Ovary (tissue), 9 donors: ENCODE measurements around the gene CHKA. TPM values are rescaled to one million over a fixed set of nuclear protein-coding genes. Genes with fewer than 3 reads are reported as not detected.

ENCODE experiments used
- DNase-seq, 5 donors: peaks; one replicate each; pipeline ENCODE4 v3.0.0-alpha.2; 2019 to 2020
- H3K27ac ChIP-seq, 2 donors: fragments of 200-600 bp; one replicate each; pipeline versions ENCODE4 v1.5.1 to v1.8.0; 2019 to 2022
- H3K27me3 ChIP-seq: fragments of 200-600 bp; one replicate; pipeline ENCODE4 v1.8.0; 2022
- H3K36me3 ChIP-seq: fragments of 200-600 bp; sonication (generic); one replicate; pipeline ENCODE4 v1.5.1; 2019
- H3K4me1 ChIP-seq: one replicate; pipeline ENCODE4 v1.8.1; 2013; ENCODE audit warnings: mild to moderate bottlenecking, moderate library complexity; ENCODE audit not compliant: insufficient read depth
- H3K4me3 ChIP-seq: fragments of 200-600 bp; sonication (generic); one replicate; pipeline ENCODE4 v1.5.1; 2017
- H3K9me3 ChIP-seq, 2 donors: fragments of 200-600 bp in 1 of 2; sonication (generic) in 1 of 2; one replicate each; pipeline versions ENCODE4 v1.5.1 to v1.8.1; 2013 to 2019; ENCODE audit warnings: mild to moderate bottlenecking in 1 of 2, moderate library complexity in 1 of 2
- EP300 ChIP-seq: sonication (generic); formaldehyde crosslinking; IDR thresholded peaks from one replicate; pipeline ENCODE4 v1.6.1; 2017; ENCODE audit warnings: antibody characterized with exemption
- POLR2A ChIP-seq: fragments of 450-650 bp; IDR thresholded peaks from one replicate; pipeline ENCODE4 v1.6.1; 2017; ENCODE audit warnings: antibody characterized with exemption, mild to moderate bottlenecking, moderate library complexity
- WGBS, 3 donors: extraction: QIAGEN DNeasy Blood & Tissue Kit in 1 of 3; methylation state at CpG; one replicate each; pipeline versions ENCODE4 v1.1.5 to v1.1.7; 2013 to 2017; 5-methylcytosine and 5-hydroxymethylcytosine counted together
- intact Hi-C, 4 donors: fragments of 100-400 bp; cut with DNase I; formaldehyde crosslinking; loops; one replicate each; pipeline versions ENCODE4 v1.11.0 to v1.15.1; 2022 to 2023
- microRNA-seq, 3 donors: library from miRNA; unstranded; fragments of <30 nt; microRNA quantifications; one replicate each; pipeline versions ENCODE4 to v1.2.0, GENCODE V29; 2019 to 2020
- polyA plus RNA-seq, 2 donors: library from polyadenylated mRNA; stranded (reverse); fragments of 200-250 nt in 1 of 2; fragments of 350-450 nt in 1 of 2; fragmentation: Illumina TruSeq in 1 of 2; extraction: RNeasy Lipid Tissue Mini Kit (QIAGEN cat#74804) in 1 of 2; gene quantifications; one replicate each; pipeline ENCODE4 v1.2.3, GENCODE V29; 2013 to 2014
- small RNA-seq: library from RNA; depleted of rRNA; stranded (forward); fragments of <200 nt; gene quantifications from one replicate; pipeline ENCODE3, GENCODE V24; 2016
- total RNA-seq, 7 donors: library from RNA; depleted of rRNA in 2 of 7; stranded (reverse); fragments of >200 nt in 2 of 7; fragmentation: NEBNext Ultra II Directional in 3 of 7; extraction: Animal tissue kit (Norgen Biotek cat#: 25700) in 3 of 7; gene quantifications; one replicate each; pipeline versions ENCODE4 v1.1.0 to v1.2.4, GENCODE V29; 2016 to 2023
- TF ChIP-seq, protein P1 (sequence below), 3 donors: fragments of 450-650 bp in 2 of 3; fragments of 200-600 bp in 1 of 3; IDR thresholded peaks; one replicate each; pipeline versions ENCODE4 v1.5.1 to v1.8.0; 2016 to 2022; ENCODE audit warnings: antibody characterized with exemption in 3 of 3, mild to moderate bottlenecking in 1 of 3
- donor health status: DM: no; HTN: no; CAD: no; lungs with moderate emphysema.
- donor health status: DM: no; HTN: no; CAD: no.
- donor health status: Bipolar disorder and iron deficiency.
- donor health status: DM: yes; HTN: yes; CAD: no.
- donor health status: DM: no; HTN: no; CAD: no.
- donor health status: DM: yes; HTN: yes; CAD: no.

CHKA gene
- total and polyA plus RNA-seq, 9 donors, result 15.6 to 45.3 (median 30.5) TPM

DNA sequence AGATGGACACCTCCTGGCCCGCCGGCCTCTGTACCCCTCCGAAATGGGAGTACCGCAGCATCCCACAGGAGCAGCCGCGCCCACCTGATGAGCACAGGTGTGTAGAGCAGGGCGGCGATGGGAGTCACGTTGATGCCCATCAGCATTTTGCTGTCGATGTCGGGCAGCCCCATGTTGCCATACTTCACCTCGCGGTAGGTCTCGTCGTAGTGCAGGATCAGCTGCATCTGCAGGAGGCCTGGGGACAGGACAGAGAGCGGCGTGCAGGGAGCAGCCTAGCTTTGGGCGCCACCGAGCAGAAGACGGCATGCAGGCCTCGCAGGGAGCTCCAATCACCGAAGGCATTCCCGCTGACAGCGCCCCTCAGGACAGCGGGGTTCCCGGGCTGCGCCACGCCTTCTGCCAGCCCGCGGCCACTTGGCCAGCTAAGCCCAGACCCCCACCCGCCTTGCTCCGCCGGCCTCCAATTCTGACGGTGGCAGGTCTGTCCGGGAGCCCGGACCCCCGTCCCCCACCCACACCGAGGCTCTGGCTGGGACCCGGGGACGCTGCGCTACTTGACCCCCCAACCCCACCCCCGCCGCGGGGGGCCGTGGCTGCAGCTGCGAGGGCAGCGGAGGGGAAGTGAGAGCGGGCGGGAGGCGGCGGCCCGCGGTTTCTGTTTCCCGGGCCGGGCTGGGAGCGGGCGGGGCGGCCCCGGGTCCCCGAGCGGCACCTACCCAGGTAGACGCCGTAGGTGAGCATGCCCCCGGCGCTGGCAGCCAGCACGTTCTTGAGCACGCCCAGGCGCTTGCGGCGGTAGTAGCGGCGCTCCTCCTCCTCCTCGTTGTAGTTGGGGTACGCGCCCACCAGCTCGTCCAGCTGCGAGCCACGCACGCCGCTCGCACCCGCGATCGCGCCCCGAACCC is 118.0 kb downstream of the CHKA start:
- WGBS, 3 donors, result 14 to 40% (median 20%) methylated on average over 37 to 86 of the region's 86 CpGs
- Histone ChIP-seq H3K9me3 (no peaks in the 10 kb centered on the region), H3K27me3 (no peaks in the 10 kb centered on the region), H3K36me3 (no peaks in the 10 kb centered on the region), H3K4me1 (peaks cover 2% of the 10 kb centered on the region), H3K27ac (peak overlapping the region; percentile 13 to 50), H3K4me3 (peak overlapping the region; percentile 62)
- no peak for TF ChIP-seq POLR2A
- no peak for TF ChIP-seq EP300
- TF ChIP-seq, protein P1, sequence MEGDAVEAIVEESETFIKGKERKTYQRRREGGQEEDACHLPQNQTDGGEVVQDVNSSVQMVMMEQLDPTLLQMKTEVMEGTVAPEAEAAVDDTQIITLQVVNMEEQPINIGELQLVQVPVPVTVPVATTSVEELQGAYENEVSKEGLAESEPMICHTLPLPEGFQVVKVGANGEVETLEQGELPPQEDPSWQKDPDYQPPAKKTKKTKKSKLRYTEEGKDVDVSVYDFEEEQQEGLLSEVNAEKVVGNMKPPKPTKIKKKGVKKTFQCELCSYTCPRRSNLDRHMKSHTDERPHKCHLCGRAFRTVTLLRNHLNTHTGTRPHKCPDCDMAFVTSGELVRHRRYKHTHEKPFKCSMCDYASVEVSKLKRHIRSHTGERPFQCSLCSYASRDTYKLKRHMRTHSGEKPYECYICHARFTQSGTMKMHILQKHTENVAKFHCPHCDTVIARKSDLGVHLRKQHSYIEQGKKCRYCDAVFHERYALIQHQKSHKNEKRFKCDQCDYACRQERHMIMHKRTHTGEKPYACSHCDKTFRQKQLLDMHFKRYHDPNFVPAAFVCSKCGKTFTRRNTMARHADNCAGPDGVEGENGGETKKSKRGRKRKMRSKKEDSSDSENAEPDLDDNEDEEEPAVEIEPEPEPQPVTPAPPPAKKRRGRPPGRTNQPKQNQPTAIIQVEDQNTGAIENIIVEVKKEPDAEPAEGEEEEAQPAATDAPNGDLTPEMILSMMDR (IDR thresholded peaks at IDR 0.05), result no peak
- intact Hi-C loops, result loop anchor here in 1 of 4 donors (10.0 kb wide), 1 partner anchor 202 kb away; no protein-coding TSS in a partner anchor
- DNase-seq, result peak in 1 of 5 donors; percentile 37

Small RNAs within 50 kb of the gene (microRNA-seq; reads per million reads assigned to microRNA genes)
- 0 reads per million in 3 donors for gene MIR4691
- 0 reads per million in 3 donors for gene MIR6753
- 0 to 0.47 (median 0.36) reads per million in 3 donors for gene MIR7113

Small RNAs within 50 kb of the gene (small RNA-seq; reads per million reads assigned to genes)
- not detected for gene MIR6753

Other genes with a start within 250 kb of the CHKA start
- 10 to 100 TPM in 6 of 7 donors, 1 to 10 TPM in 1; 9.0 to 39.6 (median 14.2) TPM for gene UNC93B1, start 117.3 kb downstream of the CHKA start, total RNA-seq
- gene UNC93B1, start 117.3 kb downstream of the CHKA start, polyA plus RNA-seq, result 10 to 100 TPM in 1 of 2 donors, 1 to 10 TPM in 1; 9.6 to 11.1 TPM
- gene ALDH3B1, start 111.1 kb downstream of the CHKA start, total RNA-seq, result 10 to 100 TPM in 3 of 7 donors, 1 to 10 TPM in 4; 1.8 to 65.3 (median 8.9) TPM
- gene ALDH3B1, start 111.1 kb downstream of the CHKA start, polyA plus RNA-seq, result 1 to 10 TPM; 3.9 to 4.7 TPM
- gene NDUFS8, start 90.7 kb downstream of the CHKA start, total RNA-seq, result 100 to 1,000 TPM in 5 of 7 donors, 10 to 100 TPM in 2; 95.6 to 163 (median 107) TPM
- 10 to 100 TPM; 15.3 to 80.1 TPM for gene NDUFS8, start 90.7 kb downstream of the CHKA start, polyA plus RNA-seq
- 100 to 1,000 TPM in 2 of 7 donors, 10 to 100 TPM in 5; 55.8 to 109 (median 78.6) TPM for gene TCIRG1, start 82.4 kb downstream of the CHKA start, total RNA-seq
- 10 to 100 TPM in 1 of 2 donors, 1 to 10 TPM in 1; 2.2 to 77.4 TPM for gene TCIRG1, start 82.4 kb downstream of the CHKA start, polyA plus RNA-seq
- gene KMT5B, start 91.9 kb upstream of the CHKA start, total RNA-seq, result 10 to 100 TPM; 25.5 to 59.1 (median 50.6) TPM
- gene KMT5B, start 91.9 kb upstream of the CHKA start, polyA plus RNA-seq, result 10 to 100 TPM; 25.5 to 36.8 TPM
- gene C11orf24, start 150.6 kb upstream of the CHKA start, total RNA-seq, result 10 to 100 TPM; 17.3 to 47.3 (median 34.1) TPM
- 10 to 100 TPM; 14.7 to 16.1 TPM for gene C11orf24, start 150.6 kb upstream of the CHKA start, polyA plus RNA-seq
- 10 to 100 TPM; 21.8 to 63.8 (median 52.9) TPM for gene LRP5, start 191.2 kb upstream of the CHKA start, total RNA-seq
- gene LRP5, start 191.2 kb upstream of the CHKA start, polyA plus RNA-seq, result 10 to 100 TPM in 1 of 2 donors, 1 to 10 TPM in 1; 3.1 to 47.2 TPM